GM10266 (cell line): ENCODE data around the gene SFMBT2.

ENCODE experiments used
- DNase-seq: peaks from one replicate; pipeline ENCODE4 v3.0.0; 2012; ENCODE audit errors: extremely low spot score
- CTCF ChIP-seq: IDR thresholded peaks from 2 replicates; pipeline ENCODE4 v1.5.1; 2012; ENCODE audit warnings: mild to moderate bottlenecking, low read depth; ENCODE audit not compliant: control insufficient read depth, insufficient read depth; ENCODE audit errors: missing control alignments

Gene SFMBT2

GRCh38 chr10:7121154-7121797 lies 289.6 kb downstream of the SFMBT2 start:
- TF ChIP-seq CTCF, result peak; percentile 78
- peak; percentile 77 for DNase-seq

- no peak for DNase-seq
- TF ChIP-seq CTCF, result no peak
These were observed 291.4 kb downstream of the SFMBT2 start for GRCh38 chr10:7119325-7120015.

- no peak for DNase-seq
- no peak for TF ChIP-seq CTCF
These were observed 292.8 kb downstream of the SFMBT2 start for GRCh38 chr10:7117806-7118674.

- DNase-seq, result no peak
- TF ChIP-seq CTCF, result no peak
These were observed 293.5 kb downstream of the SFMBT2 start for GRCh38 chr10:7117177-7117799.

GRCh38 chr10:7111561-7111960 lies 299.3 kb downstream of the SFMBT2 start:
- DNase-seq, result no peak
- TF ChIP-seq CTCF, result no peak

GRCh38 chr10:7111089-7111488 lies 299.7 kb downstream of the SFMBT2 start:
- no peak for TF ChIP-seq CTCF
- DNase-seq, result no peak
